ENCODE data around the gene CALD1.

- TF ChIP-seq CTCF (IDR thresholded peaks at IDR 0.05) (no peak), POLR2AphosphoS5 (IDR thresholded peaks at IDR 0.05) (no peak)
Measured at GRCh38 chr7:134740376-134740775, 39.1 kb upstream of the CALD1 start.
